HEK293 (cell line): Measurements from ENCODE around the gene SUPT20HL2.

ENCODE experiments used
- BCL11A ChIP-seq: fragments of 450-650 bp; formaldehyde crosslinking; IDR thresholded peaks from 2 replicates; pipeline ENCODE4 v1.5.1; 2016; ENCODE audit warnings: low read depth, missing biosample characterization, missing genetic modification characterization
- MYNN ChIP-seq: fragments of 450-650 bp; formaldehyde crosslinking; IDR thresholded peaks from 2 replicates; pipeline ENCODE4 v1.5.1; 2016; ENCODE audit warnings: missing biosample characterization, missing genetic modification characterization, borderline replicate concordance
- PRDM1 ChIP-seq: fragments of 450-650 bp; formaldehyde crosslinking; IDR thresholded peaks from 2 replicates; pipeline ENCODE4; 2016; ENCODE audit warnings: missing biosample characterization, missing genetic modification characterization
- ZBTB17 ChIP-seq: fragments of 450-650 bp; formaldehyde crosslinking; IDR thresholded peaks from 2 replicates; pipeline ENCODE4 v1.5.1; 2016; ENCODE audit warnings: missing biosample characterization, missing genetic modification characterization
- ZBTB20 ChIP-seq: fragments of 450-650 bp; formaldehyde crosslinking; IDR thresholded peaks from 2 replicates; pipeline ENCODE4 v1.5.1; 2016; ENCODE audit warnings: missing biosample characterization, missing genetic modification characterization
- ZNF175 ChIP-seq: fragments of 450-650 bp; formaldehyde crosslinking; IDR thresholded peaks from 2 replicates; pipeline ENCODE4 v1.5.1; 2016; ENCODE audit warnings: missing biosample characterization, missing genetic modification characterization
- ZNF202 ChIP-seq: fragments of 450-650 bp; formaldehyde crosslinking; IDR thresholded peaks from 2 replicates; pipeline ENCODE4 v1.5.1; 2016; ENCODE audit warnings: missing biosample characterization, missing genetic modification characterization, borderline replicate concordance
- ZNF274 ChIP-seq, 2 experiments: fragments of 200-500 bp in 1 of 2; fragments of 450-650 bp in 1 of 2; sonication (Bioruptor generic) in 1 of 2; formaldehyde crosslinking in 1 of 2; IDR thresholded peaks; 2 replicates each; pipeline versions ENCODE4 v1.5.1 to v1.6.1; 2014 to 2016; ENCODE audit warnings: borderline replicate concordance in 1 of 2, inconsistent platforms in 1 of 2, low read length in 1 of 2, missing biosample characterization in 1 of 2, missing genetic modification characterization in 1 of 2
- ZNF768 ChIP-seq: fragments of 450-650 bp; formaldehyde crosslinking; IDR thresholded peaks from 2 replicates; pipeline ENCODE4 v1.5.1; 2018; ENCODE audit warnings: missing biosample characterization, mild to moderate bottlenecking, missing genetic modification characterization
- TF ChIP-seq, protein P1 (sequence below): fragments of 450-650 bp; formaldehyde crosslinking; IDR thresholded peaks from 2 replicates; pipeline ENCODE4 v1.5.1; 2016; ENCODE audit warnings: missing biosample characterization, missing genetic modification characterization
- TF ChIP-seq, protein P2 (sequence below): IDR thresholded peaks from 2 replicates; pipeline ENCODE4 v1.6.1; 2011; ENCODE audit warnings: mild to moderate bottlenecking, low read depth, low read length, borderline replicate concordance
- TF ChIP-seq, protein P3 (sequence below): fragments of 450-650 bp; formaldehyde crosslinking; IDR thresholded peaks from 2 replicates; pipeline ENCODE4 v1.5.1; 2016; ENCODE audit warnings: missing biosample characterization, missing genetic modification characterization

DNA sequence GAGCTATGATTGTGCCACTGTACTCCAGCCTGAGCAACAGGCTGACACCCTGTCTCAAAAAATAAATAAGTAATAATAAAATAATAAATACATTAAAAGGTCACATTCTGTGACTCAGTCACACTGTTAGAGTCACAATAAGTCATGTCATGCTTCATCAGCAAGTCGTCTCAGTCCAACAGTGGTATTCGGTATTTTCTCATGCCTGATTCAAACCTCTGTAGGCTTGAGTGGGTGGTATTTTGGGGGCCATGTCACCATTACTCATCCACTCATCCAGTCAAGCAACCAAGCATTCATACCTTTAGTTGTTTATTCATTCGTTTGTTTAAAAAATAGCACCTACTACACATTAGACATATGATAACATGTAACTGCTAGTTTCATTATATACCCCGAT, 46.9 kb downstream of the SUPT20HL2 start:
- TF ChIP-seq ZNF175 (tag by site-specific recombination) = no peak
- TF ChIP-seq ZBTB17 = no peak
- TF ChIP-seq, protein P1, sequence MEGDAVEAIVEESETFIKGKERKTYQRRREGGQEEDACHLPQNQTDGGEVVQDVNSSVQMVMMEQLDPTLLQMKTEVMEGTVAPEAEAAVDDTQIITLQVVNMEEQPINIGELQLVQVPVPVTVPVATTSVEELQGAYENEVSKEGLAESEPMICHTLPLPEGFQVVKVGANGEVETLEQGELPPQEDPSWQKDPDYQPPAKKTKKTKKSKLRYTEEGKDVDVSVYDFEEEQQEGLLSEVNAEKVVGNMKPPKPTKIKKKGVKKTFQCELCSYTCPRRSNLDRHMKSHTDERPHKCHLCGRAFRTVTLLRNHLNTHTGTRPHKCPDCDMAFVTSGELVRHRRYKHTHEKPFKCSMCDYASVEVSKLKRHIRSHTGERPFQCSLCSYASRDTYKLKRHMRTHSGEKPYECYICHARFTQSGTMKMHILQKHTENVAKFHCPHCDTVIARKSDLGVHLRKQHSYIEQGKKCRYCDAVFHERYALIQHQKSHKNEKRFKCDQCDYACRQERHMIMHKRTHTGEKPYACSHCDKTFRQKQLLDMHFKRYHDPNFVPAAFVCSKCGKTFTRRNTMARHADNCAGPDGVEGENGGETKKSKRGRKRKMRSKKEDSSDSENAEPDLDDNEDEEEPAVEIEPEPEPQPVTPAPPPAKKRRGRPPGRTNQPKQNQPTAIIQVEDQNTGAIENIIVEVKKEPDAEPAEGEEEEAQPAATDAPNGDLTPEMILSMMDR (tag by site-specific recombination) = no peak
- TF ChIP-seq, protein P2, sequence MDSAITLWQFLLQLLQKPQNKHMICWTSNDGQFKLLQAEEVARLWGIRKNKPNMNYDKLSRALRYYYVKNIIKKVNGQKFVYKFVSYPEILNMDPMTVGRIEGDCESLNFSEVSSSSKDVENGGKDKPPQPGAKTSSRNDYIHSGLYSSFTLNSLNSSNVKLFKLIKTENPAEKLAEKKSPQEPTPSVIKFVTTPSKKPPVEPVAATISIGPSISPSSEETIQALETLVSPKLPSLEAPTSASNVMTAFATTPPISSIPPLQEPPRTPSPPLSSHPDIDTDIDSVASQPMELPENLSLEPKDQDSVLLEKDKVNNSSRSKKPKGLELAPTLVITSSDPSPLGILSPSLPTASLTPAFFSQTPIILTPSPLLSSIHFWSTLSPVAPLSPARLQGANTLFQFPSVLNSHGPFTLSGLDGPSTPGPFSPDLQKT = no peak
- no peak for TF ChIP-seq MYNN
- TF ChIP-seq BCL11A (tag by site-specific recombination) = no peak
- no peak for TF ChIP-seq PRDM1 (tag by site-specific recombination)
- no peak for TF ChIP-seq ZNF202 (tag by site-specific recombination)
- TF ChIP-seq, protein P3, sequence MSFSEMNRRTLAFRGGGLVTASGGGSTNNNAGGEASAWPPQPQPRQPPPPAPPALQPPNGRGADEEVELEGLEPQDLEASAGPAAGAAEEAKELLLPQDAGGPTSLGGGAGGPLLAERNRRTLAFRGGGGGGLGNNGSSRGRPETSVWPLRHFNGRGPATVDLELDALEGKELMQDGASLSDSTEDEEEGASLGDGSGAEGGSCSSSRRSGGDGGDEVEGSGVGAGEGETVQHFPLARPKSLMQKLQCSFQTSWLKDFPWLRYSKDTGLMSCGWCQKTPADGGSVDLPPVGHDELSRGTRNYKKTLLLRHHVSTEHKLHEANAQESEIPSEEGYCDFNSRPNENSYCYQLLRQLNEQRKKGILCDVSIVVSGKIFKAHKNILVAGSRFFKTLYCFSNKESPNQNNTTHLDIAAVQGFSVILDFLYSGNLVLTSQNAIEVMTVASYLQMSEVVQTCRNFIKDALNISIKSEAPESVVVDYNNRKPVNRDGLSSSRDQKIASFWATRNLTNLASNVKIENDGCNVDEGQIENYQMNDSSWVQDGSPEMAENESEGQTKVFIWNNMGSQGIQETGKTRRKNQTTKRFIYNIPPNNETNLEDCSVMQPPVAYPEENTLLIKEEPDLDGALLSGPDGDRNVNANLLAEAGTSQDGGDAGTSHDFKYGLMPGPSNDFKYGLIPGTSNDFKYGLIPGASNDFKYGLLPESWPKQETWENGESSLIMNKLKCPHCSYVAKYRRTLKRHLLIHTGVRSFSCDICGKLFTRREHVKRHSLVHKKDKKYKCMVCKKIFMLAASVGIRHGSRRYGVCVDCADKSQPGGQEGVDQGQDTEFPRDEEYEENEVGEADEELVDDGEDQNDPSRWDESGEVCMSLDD = no peak
- no peak for TF ChIP-seq ZNF768 (tag by site-specific recombination)
- no peak for TF ChIP-seq ZNF274 (IDR thresholded peaks at IDR 0.05; ENCODE audit: low read length)
- no peak for TF ChIP-seq ZNF274 (tag by site-specific recombination; IDR thresholded peaks at IDR 0.05; ENCODE audit: borderline replicate concordance)
- no peak for TF ChIP-seq ZBTB20 (tag by site-specific recombination)
